Prostate gland (tissue), 2 donors: ENCODE data around the gene MARCOL. TPM values are rescaled to one million over a fixed set of nuclear protein-coding genes. Genes with fewer than 3 reads are reported as not detected.
"Not testable (repeated sequence)": the region's sequence is repeated elsewhere in the genome, so short reads cannot be mapped to it uniquely, and the experiment has no call there.

Experiments
- DNase-seq: peaks from one replicate; pipeline ENCODE4 v3.0.0-alpha.2; 2019; ENCODE audit warnings: low spot score
- H3K27ac ChIP-seq, 2 donors: fragments of 200-600 bp; sonication (generic); 2 replicates each; pipeline ENCODE4 v1.5.1; 2017 to 2019
- H3K27me3 ChIP-seq: fragments of 200-600 bp; sonication (generic); replicated peaks from 2 replicates; pipeline ENCODE4 v1.5.1; 2019; ENCODE audit not compliant: insufficient read depth
- H3K36me3 ChIP-seq, 2 donors: fragments of 200-600 bp; sonication (generic); 1 replicate in 1 of 2; 2 replicates in 1 of 2; pipeline versions ENCODE4 v1.5.1 to v1.8.1; 2017 to 2019
- H3K4me1 ChIP-seq: fragments of 200-600 bp; sonication (generic); replicated peaks from 2 replicates; pipeline ENCODE4 v1.5.1; 2019
- H3K4me3 ChIP-seq, 2 donors: fragments of 200-600 bp; sonication (generic); 2 replicates each; pipeline ENCODE4 v1.5.1; 2017 to 2019
- H3K9me3 ChIP-seq: fragments of 200-600 bp; sonication (generic); 2 replicates; pipeline ENCODE4 v1.5.1; 2017
- POLR2A ChIP-seq: fragments of 450-650 bp; IDR thresholded peaks from one replicate; pipeline ENCODE4 v1.6.1; 2016; ENCODE audit warnings: antibody characterized with exemption, mild to moderate bottlenecking
- POLR2AphosphoS5 ChIP-seq: sonication (generic); formaldehyde crosslinking; IDR thresholded peaks from one replicate; pipeline ENCODE4 v1.6.1; 2017; ENCODE audit warnings: antibody characterized with exemption
- WGBS: methylation state at CpG from one replicate; pipeline ENCODE4 v1.1.5; 2018; 5-methylcytosine and 5-hydroxymethylcytosine counted together
- intact Hi-C: fragments of 100-400 bp; cut with DNase I; formaldehyde crosslinking; loops from one replicate; pipeline ENCODE4 v1.14.2; 2022
- total RNA-seq, 2 donors: library from RNA; depleted of rRNA; stranded (reverse); fragments of >200 nt; gene quantifications; one replicate each; pipeline ENCODE4 v1.1.0, GENCODE V29; 2016
- TF ChIP-seq, protein P1 (sequence below), 4 experiments: fragments of 200-600 bp in 2 of 4; fragments of 450-650 bp in 2 of 4; sonication (generic) in 2 of 4; IDR thresholded peaks; 1 replicate in 3 of 4; 2 replicates in 1 of 4; pipeline ENCODE4 v1.5.1; 2016 to 2019; ENCODE audit warnings: antibody characterized with exemption in 4 of 4, mild to moderate bottlenecking in 2 of 4, moderate library complexity in 2 of 4

The MARCOL gene
- total RNA-seq, 2 donors from 2014 or later = not detected

DNA sequence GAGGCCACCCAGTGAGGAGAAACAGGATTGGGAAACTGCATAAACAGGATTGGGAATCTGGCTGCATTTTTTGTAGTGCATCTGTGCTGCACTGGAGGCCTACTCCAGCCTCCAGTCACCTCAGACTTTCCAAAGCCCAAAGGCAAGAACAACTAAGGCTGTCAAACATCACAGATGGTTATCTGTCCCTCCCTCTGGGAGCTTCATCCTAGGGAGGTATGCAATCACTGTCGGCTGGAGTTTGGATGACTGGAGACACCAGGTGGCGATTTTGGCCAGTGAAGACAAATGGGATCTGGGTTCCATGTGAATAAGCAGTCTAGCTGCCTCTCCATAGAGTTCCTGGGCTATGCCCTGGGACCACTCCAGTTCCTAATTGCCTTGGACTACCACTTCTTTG, 21.0 kb downstream of the MARCOL start:
- H3K4me1 ChIP-seq = no peaks in the 10 kb centered on the region
- no peaks in the 10 kb centered on the region for H3K27me3 ChIP-seq
- intact Hi-C loops = no loop called here
- 74% methylated on average over 2 of the region's 2 CpGs for WGBS
- TF ChIP-seq, protein P1, sequence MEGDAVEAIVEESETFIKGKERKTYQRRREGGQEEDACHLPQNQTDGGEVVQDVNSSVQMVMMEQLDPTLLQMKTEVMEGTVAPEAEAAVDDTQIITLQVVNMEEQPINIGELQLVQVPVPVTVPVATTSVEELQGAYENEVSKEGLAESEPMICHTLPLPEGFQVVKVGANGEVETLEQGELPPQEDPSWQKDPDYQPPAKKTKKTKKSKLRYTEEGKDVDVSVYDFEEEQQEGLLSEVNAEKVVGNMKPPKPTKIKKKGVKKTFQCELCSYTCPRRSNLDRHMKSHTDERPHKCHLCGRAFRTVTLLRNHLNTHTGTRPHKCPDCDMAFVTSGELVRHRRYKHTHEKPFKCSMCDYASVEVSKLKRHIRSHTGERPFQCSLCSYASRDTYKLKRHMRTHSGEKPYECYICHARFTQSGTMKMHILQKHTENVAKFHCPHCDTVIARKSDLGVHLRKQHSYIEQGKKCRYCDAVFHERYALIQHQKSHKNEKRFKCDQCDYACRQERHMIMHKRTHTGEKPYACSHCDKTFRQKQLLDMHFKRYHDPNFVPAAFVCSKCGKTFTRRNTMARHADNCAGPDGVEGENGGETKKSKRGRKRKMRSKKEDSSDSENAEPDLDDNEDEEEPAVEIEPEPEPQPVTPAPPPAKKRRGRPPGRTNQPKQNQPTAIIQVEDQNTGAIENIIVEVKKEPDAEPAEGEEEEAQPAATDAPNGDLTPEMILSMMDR (IDR thresholded peaks at IDR 0.05) = no peak
- no peak for TF ChIP-seq POLR2AphosphoS5
- TF ChIP-seq POLR2A = no peak
- H3K36me3 ChIP-seq = no peaks in the 10 kb centered on the region
- no peak overlapping the region for H3K27ac ChIP-seq
- no peaks in the 10 kb centered on the region for H3K9me3 ChIP-seq
- H3K4me3 ChIP-seq = no peak overlapping the region
- no peak for DNase-seq

DNA sequence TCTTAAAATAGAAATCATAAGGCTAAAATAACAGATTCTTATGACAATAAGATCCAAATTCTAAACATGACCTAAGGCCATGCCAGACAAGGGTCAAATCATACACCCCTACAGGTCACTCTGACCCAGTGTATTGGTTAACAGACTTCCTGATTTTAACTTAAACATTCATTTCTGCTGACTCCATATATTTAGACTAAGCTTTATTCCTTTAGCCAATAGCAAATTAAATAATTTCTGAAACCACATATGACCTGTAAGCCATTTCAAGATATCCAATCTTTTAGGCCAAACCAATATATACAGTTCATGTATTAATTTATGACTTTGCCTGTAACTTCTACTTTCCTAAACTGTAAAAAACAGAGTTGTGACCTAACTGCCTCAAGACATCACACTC, 22.9 kb downstream of the MARCOL start:
- DNase-seq = no peak
- Histone ChIP-seq H3K4me1 (no peaks in the 10 kb centered on the region), H3K9me3 (no peaks in the 10 kb centered on the region), H3K27ac (no peak overlapping the region), H3K4me3 (no peak overlapping the region), H3K36me3 (no peaks in the 10 kb centered on the region), H3K27me3 (no peaks in the 10 kb centered on the region)
- TF ChIP-seq POLR2A (no peak), POLR2AphosphoS5 (no peak)
- TF ChIP-seq, protein P1 (IDR thresholded peaks at IDR 0.05) = no peak
- intact Hi-C loops = no loop called here

GRCh38 chr5:148267962-148268361, 29.6 kb downstream of the MARCOL start:
- Histone ChIP-seq H3K4me1 (no peaks in the 10 kb centered on the region), H3K27me3 (no peaks in the 10 kb centered on the region), H3K4me3 (no peak overlapping the region), H3K27ac (no peak overlapping the region), H3K36me3 (no peaks in the 10 kb centered on the region), H3K9me3 (no peaks in the 10 kb centered on the region)
- TF ChIP-seq POLR2AphosphoS5 (no peak), POLR2A (no peak)
- TF ChIP-seq, protein P1 (IDR thresholded peaks at IDR 0.05) = no peak
- WGBS = 40% methylated on average over 3 of the region's 3 CpGs
- DNase-seq = no peak
- intact Hi-C loops = no loop called here

GRCh38 chr5:148268566-148268965, 30.2 kb downstream of the MARCOL start, which contains the start of gene SPINK13:
TSS of gene SPINK13 (plus strand) at chr5:148268794. CDS start at chr5:148270073, 1,279 bp downstream.
- Histone ChIP-seq H3K9me3 (no peaks in the 10 kb centered on the region), H3K27me3 (no peaks in the 10 kb centered on the region), H3K27ac (no peak within 1 kb of the TSS), H3K4me3 (no peak within 1 kb of the TSS), H3K4me1 (no peaks in the 10 kb centered on the region), H3K36me3 (no peaks in the 10 kb centered on the region)
- WGBS = 58% methylated on average over 4 of the region's 4 CpGs
- intact Hi-C loops = no loop called here
- DNase-seq = no peak
- TF ChIP-seq POLR2AphosphoS5 (no peak), POLR2A (no peak)
- TF ChIP-seq, protein P1 (IDR thresholded peaks at IDR 0.05) = no peak

DNA sequence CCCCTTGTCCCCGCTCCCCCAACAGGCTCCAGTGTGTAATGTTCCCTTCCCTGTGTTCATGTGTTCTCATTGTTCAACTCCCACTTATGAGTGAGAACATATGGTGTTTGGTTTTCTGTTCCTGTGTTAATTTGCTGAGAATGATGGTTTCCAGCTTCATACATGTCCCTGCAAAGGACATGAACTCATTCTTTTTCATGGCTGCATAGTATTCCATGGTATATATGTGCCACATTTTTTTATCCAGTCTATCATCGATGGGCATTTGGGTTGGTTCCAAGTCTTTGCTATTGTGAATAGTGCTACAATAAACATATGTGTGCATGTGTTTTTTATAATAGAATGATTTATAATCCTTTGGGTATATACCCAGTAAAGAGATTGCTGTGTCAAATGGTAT, 36.8 kb downstream of the MARCOL start:
- H3K36me3 ChIP-seq, intact Hi-C loops, H3K4me3 ChIP-seq, H3K27ac ChIP-seq, H3K9me3 ChIP-seq, H3K4me1 ChIP-seq, DNase-seq, H3K27me3 ChIP-seq: not testable (repeated sequence)
- 99% methylated on average over 2 of the region's 2 CpGs for WGBS

- H3K4me3 ChIP-seq, H3K36me3 ChIP-seq, H3K4me1 ChIP-seq, H3K9me3 ChIP-seq, DNase-seq, H3K27me3 ChIP-seq, intact Hi-C loops, H3K27ac ChIP-seq: not testable (repeated sequence)
- WGBS = 23% methylated on average over 3 of the region's 5 CpGs
Measured at GRCh38 chr5:148280893-148281292, 42.6 kb downstream of the MARCOL start.

DNA sequence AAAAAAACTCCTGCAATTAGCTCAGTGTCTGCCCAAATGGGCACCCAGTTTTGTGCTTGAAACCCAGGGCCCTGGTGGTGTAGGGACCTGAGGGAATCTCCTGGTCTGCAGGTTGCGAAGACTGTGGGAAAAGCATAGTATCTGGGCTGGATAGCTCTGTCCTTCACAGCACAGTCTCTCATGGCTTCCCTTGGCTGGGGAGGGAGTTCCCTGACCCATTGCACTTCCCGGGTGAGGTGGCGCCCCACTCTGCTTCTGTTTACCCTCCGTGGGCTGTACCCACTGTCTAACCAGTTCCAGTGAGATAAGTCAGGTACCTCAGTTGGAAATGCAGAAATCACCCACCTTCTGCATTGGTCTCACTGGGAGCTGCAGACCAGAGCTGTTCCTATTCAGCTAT, 43.0 kb downstream of the MARCOL start:
- H3K36me3 ChIP-seq, H3K9me3 ChIP-seq, H3K4me3 ChIP-seq, H3K27ac ChIP-seq, H3K27me3 ChIP-seq, H3K4me1 ChIP-seq, DNase-seq, intact Hi-C loops: not testable (repeated sequence)
- WGBS = 95% methylated on average over 4 of the region's 4 CpGs
